Measurements from ENCODE around the gene BTD. TPM values are rescaled to one million over a fixed set of nuclear protein-coding genes. Genes with fewer than 3 reads are reported as not detected.
"Not testable (repeated sequence)": the region's sequence is repeated elsewhere in the genome, so short reads cannot be mapped to it uniquely, and the experiment has no call there.

Gene BTD
- total RNA-seq, 1 experiment from 2014 or later = 21.9 TPM

DNA sequence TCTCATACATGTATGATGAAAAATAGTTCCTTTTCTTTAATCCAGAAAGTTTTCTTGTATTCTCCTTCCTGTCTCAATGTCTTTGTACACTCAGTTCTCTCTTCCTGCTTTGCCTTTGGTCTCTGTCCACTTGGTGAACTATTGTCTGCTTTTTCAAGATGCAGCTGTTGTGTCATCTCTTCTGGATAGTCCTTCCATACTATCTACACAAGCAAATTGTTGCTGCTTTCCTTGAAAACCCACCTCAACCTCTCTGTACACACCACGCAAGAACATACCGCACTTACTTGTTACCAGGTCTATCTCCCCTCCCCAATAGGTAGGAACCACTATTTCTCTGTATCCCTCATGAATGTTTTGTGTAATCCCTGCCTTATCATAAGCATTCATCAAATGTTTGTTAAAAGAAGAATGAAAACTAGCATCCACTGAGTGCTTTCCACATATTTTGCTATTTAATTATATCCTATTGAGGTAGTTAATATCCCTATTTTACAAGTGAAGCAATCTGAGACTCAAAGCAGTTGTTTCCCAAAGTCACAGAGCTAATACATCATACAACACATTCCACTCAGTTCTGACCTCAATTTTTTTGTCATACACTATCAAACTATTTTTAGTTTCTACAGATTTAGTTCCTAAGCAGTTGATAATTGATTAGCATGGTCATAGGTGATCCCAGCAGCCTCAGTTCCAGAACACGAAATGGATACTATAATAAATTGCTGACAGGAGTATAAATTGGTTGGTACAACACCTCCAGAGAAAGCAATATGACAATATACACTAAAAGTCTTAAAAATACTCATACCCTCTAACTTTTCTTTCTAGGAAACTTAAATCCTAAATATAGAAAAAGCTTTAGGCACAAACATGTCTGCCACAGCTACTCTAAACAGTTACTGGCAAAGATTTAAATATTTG, 19.8 kb upstream of the BTD start:
- DNase-seq (ENCODE audit: low read depth in 1 of 2, low spot score in 2 of 2) = no peak
- Histone ChIP-seq H3K4me3 (no peak overlapping the region), H3K27me3 (replicated peaks) (no peaks in the 10 kb centered on the region), H3K9me3 (replicated peaks) (no peaks in the 10 kb centered on the region), H3K36me3 (peaks cover 18% of the 10 kb centered on the region), H3K4me1 (replicated peaks) (peaks cover 6% of the 10 kb centered on the region), H3K27ac (no peak overlapping the region)

DNA sequence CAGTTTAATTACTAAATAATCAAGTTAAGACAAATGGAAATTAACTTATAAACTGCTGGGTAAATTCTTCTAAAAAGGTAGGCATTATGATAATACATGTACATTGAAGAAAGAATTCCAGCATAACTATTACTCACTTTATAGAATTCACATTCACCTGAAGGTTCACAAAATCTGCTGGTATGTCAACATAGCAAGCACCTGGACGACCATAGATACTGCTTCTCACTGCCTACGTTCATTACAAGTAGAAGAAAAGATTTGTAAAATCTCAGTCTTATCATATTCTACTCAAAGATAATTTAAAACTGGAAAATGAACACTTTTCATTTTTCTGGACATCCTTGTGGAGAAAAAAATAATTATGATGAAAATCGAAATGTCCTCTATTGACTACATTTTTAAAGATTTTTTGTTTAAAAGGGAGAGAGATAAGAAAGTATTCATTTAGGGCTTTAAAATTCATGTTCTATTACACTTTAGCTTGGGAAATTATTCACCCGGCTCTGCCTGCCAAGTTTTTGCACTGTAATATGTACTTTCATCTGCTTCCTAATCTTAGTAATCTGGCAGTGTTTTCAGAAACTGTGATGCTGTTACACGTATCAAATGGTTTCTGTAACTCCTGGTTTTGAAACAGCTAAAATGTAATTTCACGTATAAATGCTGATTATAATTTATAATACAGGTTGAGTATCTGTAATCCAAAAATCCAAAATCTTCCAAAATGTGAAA, 16.3 kb upstream of the BTD start:
- H3K4me3 ChIP-seq = no peak overlapping the region
- no peaks in the 10 kb centered on the region for H3K27me3 ChIP-seq (replicated peaks)
- peaks cover 29% of the 10 kb centered on the region for H3K36me3 ChIP-seq
- no peak for DNase-seq (ENCODE audit: low read depth in 1 of 2, low spot score in 2 of 2)
- no peaks in the 10 kb centered on the region for H3K4me1 ChIP-seq (replicated peaks)
- H3K27ac ChIP-seq = no peak overlapping the region
- H3K9me3 ChIP-seq (replicated peaks) = no peaks in the 10 kb centered on the region

DNA sequence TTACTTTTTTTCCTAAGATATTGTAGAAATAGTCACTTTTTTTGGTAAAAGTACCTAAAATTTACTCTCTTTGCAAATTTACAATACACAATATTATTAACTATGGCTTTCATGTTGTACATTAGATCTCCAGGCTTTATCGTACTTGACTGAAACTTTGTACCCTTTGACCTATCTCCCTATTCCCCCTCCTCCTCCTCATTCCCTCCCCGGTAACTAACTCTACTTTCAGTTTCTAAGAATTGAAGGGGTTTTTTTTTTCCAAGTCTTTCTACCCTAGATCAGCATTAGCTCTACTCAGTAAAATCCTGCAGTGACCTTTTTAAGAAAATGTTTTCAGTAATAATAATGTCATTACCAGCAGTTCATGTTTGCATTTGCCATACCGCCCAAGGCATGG, 10.3 kb upstream of the BTD start:
- no peak for DNase-seq (ENCODE audit: low read depth in 1 of 2, low spot score in 2 of 2)
- Histone ChIP-seq H3K27me3 (replicated peaks) (no peaks in the 10 kb centered on the region), H3K27ac (no peak overlapping the region), H3K4me3 (no peak overlapping the region), H3K9me3 (replicated peaks) (no peaks in the 10 kb centered on the region), H3K4me1 (replicated peaks) (no peaks in the 10 kb centered on the region), H3K36me3 (peaks cover 22% of the 10 kb centered on the region; the same call in 1 of the 2 replicates)

DNA sequence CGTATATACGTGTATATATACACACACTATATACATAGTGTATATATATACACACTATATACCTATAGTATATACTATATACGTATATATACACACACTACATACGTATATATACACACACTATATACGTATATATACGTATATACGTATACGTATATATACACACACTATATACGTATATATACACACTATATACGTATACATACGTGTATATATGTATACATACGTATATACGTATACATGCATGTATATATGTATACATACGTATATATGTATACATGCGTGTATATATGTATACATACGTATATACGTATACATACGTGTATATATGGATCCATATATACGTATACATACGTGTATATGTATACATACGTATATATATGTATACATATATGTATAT, 9.6 kb upstream of the BTD start:
- Histone ChIP-seq H3K4me1 (replicated peaks) (no peaks in the 10 kb centered on the region), H3K9me3 (replicated peaks) (no peaks in the 10 kb centered on the region), H3K4me3 (no peak overlapping the region), H3K27ac (no peak overlapping the region), H3K27me3 (replicated peaks) (no peaks in the 10 kb centered on the region), H3K36me3 (peaks cover 24% of the 10 kb centered on the region)
- no peak for DNase-seq (ENCODE audit: low read depth in 1 of 2, low spot score in 2 of 2)

- DNase-seq (ENCODE audit: low read depth in 1 of 2, low spot score in 2 of 2) = no peak
- Histone ChIP-seq H3K27me3 (replicated peaks) (no peaks in the 10 kb centered on the region), H3K9me3 (replicated peaks) (no peaks in the 10 kb centered on the region), H3K36me3 (peaks cover 26% of the 10 kb centered on the region), H3K4me3 (no peak overlapping the region), H3K4me1 (replicated peaks) (no peaks in the 10 kb centered on the region), H3K27ac (no peak overlapping the region)
Measured at GRCh38 chr3:15592968-15593367, 8.6 kb upstream of the BTD start.

GRCh38 chr3:15595955-15596354, 5.6 kb upstream of the BTD start:
- Histone ChIP-seq H3K27ac (no peak overlapping the region), H3K27me3 (replicated peaks) (no peaks in the 10 kb centered on the region), H3K9me3 (replicated peaks) (no peaks in the 10 kb centered on the region), H3K36me3 (peaks cover 39% of the 10 kb centered on the region), H3K4me1 (replicated peaks) (peaks cover 5% of the 10 kb centered on the region), H3K4me3 (no peak overlapping the region)
- no peak for DNase-seq (ENCODE audit: low read depth in 1 of 2, low spot score in 2 of 2)

GRCh38 chr3:15601046-15601398, 523 bp upstream of the BTD start:
- Histone ChIP-seq H3K27me3 (replicated peaks) (no peaks in the 10 kb centered on the region), H3K9me3 (replicated peaks) (no peaks in the 10 kb centered on the region), H3K36me3 (peaks cover 32% of the 10 kb centered on the region), H3K4me1 (replicated peaks) (peaks cover 5% of the 10 kb centered on the region), H3K4me3 (peak overlapping the region; percentile 62), H3K27ac (no peak overlapping the region)
- DNase-seq (ENCODE audit: low read depth in 1 of 2, low spot score in 2 of 2) = no peak

GRCh38 chr3:15602146-15602536, 596 bp downstream of the BTD start:
- Histone ChIP-seq H3K36me3 (peaks cover 25% of the 10 kb centered on the region), H3K27ac (peak overlapping the region; percentile 49), H3K9me3 (replicated peaks) (no peaks in the 10 kb centered on the region), H3K27me3 (replicated peaks) (no peaks in the 10 kb centered on the region), H3K4me1 (replicated peaks) (peaks cover 5% of the 10 kb centered on the region), H3K4me3 (peak overlapping the region; percentile 62)
- no peak for DNase-seq (ENCODE audit: low read depth in 1 of 2, low spot score in 2 of 2)

GRCh38 chr3:15602816-15603215, 1.3 kb downstream of the BTD start:
- not testable (repeated sequence) for DNase-seq (ENCODE audit: low read depth in 1 of 2, low spot score in 2 of 2); H3K4me3 ChIP-seq; H3K27me3 ChIP-seq (replicated peaks); H3K4me1 ChIP-seq (replicated peaks); H3K27ac ChIP-seq; H3K9me3 ChIP-seq (replicated peaks)
- H3K36me3 ChIP-seq = peaks cover 24% of the 10 kb centered on the region

DNA sequence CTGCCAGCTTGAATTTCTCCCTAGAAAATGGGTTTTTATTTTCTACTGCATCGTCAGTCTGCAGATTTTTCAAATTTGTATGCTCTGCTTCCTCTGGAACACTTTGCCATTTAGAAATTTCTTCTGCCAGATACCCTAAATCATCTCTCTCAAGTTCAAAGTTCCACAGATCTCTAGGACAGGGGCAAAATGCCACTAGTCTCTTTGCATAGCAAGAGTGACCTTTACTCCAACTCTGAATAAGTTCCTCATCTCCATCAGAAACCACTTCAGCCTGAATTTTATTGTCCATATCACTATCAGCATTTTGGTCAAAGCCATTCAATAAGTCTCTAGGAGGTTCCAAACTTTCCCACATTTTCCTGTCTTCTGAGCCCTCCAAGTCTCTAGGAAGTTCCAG, 3.0 kb downstream of the BTD start:
- DNase-seq (ENCODE audit: low read depth in 1 of 2, low spot score in 2 of 2); H3K27me3 ChIP-seq (replicated peaks); H3K4me3 ChIP-seq; H3K36me3 ChIP-seq; H3K4me1 ChIP-seq (replicated peaks); H3K9me3 ChIP-seq (replicated peaks); H3K27ac ChIP-seq: not testable (repeated sequence)

- no peaks in the 10 kb centered on the region for H3K36me3 ChIP-seq
- H3K27me3 ChIP-seq (replicated peaks) = no peaks in the 10 kb centered on the region
- no peak for DNase-seq (ENCODE audit: low read depth in 1 of 2, low spot score in 2 of 2)
- H3K4me1 ChIP-seq (replicated peaks) = no peaks in the 10 kb centered on the region; the same call in 1 of the 2 replicates
- H3K4me3 ChIP-seq = no peak overlapping the region
- no peak overlapping the region for H3K27ac ChIP-seq
- no peaks in the 10 kb centered on the region for H3K9me3 ChIP-seq (replicated peaks)
Measured at GRCh38 chr3:15606434-15606891, 4.9 kb downstream of the BTD start.

GRCh38 chr3:15610082-15610759, 8.7 kb downstream of the BTD start:
- H3K4me3 ChIP-seq = no peak overlapping the region
- H3K9me3 ChIP-seq (replicated peaks) = no peaks in the 10 kb centered on the region
- no peaks in the 10 kb centered on the region for H3K27me3 ChIP-seq (replicated peaks)
- no peaks in the 10 kb centered on the region for H3K36me3 ChIP-seq
- H3K4me1 ChIP-seq (replicated peaks) = no peaks in the 10 kb centered on the region
- no peak for DNase-seq (ENCODE audit: low read depth in 1 of 2, low spot score in 2 of 2)
- no peak overlapping the region for H3K27ac ChIP-seq

- Histone ChIP-seq H3K9me3 (replicated peaks) (no peaks in the 10 kb centered on the region), H3K4me3 (no peak overlapping the region), H3K27me3 (replicated peaks) (no peaks in the 10 kb centered on the region), H3K4me1 (replicated peaks) (no peaks in the 10 kb centered on the region), H3K36me3 (no peaks in the 10 kb centered on the region), H3K27ac (no peak overlapping the region)
- no peak for DNase-seq (ENCODE audit: low read depth in 1 of 2, low spot score in 2 of 2)
Measured at GRCh38 chr3:15611018-15611417, 9.5 kb downstream of the BTD start.

- Histone ChIP-seq H3K27me3 (replicated peaks) (no peaks in the 10 kb centered on the region), H3K27ac (no peak overlapping the region), H3K4me3 (no peak overlapping the region), H3K4me1 (replicated peaks) (no peaks in the 10 kb centered on the region), H3K36me3 (no peaks in the 10 kb centered on the region), H3K9me3 (replicated peaks) (no peaks in the 10 kb centered on the region)
- DNase-seq (ENCODE audit: low read depth in 1 of 2, low spot score in 2 of 2) = no peak
Measured at GRCh38 chr3:15612001-15612400, 10.5 kb downstream of the BTD start.

Data from SJSA1 (cell line).